ENCODE data around the gene ALPI.

The ALPI gene

DNA sequence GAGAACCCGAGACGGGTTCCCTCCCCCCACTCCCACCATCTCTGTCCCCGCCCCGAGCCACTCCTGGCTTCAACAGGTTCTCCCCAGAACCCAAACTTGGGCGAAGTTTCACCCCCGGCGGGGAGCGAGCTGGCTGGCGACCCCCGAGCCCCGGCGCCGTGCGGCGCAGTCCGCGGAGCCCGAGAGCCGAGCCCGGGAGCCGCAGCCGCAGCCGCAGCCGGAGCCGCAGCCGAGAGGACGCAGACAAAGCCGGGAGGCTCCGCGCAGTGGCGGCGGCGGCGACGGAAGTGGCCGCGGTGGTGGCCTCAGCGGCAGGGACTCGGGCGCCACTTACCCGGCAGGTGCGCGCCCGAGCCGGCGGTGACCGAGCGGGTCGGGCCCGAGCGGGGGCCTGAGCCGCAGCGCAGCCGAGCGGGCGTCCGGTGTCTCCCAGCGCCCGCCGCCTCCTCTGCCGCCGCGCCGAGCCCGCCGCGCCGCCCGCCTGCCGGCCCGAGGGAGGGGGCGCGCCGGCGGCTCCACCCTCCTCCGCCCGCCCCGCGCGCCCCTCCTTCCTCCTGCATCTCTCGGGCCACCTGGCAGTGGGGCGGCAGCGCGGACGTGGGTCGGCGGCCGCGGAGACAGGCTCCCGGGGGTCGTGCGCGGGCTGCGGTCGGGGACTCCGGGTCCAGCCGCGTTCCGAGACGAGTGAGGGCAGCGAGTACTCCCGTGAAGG lies 31.6 kb downstream of the ALPI start, which contains the start of gene ECEL1:
Gene ECEL1, minus strand, starts transcription at position 450 of the 712 bp plus-strand sequence. CDS start 1,181 bp downstream, outside the sequence.
- no peak for DNase-seq (ENCODE audit: low read depth)
- no peak within 1 kb of the TSS for H3K4me3 ChIP-seq (ENCODE audit: low read depth, low read length)
- no peak for TF ChIP-seq CTCF (IDR thresholded peaks at IDR 0.05; ENCODE audit: insufficient read depth, low read depth, low read length, missing control alignments)

DNA sequence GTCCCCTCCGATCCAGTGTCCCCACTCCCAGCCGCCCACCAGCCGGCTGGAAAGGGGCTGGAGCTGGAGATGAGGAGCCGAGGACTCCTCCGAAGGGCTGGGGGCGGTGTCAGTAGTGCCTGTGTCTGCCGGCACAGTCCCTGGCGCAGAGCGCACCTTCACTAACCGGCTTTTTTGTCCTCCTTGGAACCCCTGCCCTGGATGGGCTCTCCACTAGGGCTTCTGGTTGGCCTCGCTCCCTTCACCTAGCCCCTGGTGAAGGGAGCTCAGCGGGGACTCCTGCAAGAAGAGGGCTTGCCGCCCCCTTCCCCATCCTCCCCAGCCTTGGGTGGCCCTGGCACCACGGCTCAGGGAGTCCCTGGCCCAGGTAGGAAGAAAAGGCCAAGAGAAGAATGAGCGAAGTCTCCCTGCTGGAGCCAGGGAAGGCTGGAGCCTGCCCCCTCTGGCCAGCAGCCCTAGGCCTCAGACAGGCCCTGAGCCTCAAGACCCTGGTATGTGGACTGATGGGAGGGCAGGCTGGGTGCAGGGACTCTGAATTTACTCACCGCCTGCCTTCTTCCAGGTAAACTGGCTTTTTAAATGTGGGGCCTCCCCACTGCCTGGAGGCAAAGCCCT lies 32.3 kb downstream of the ALPI start:
- TF ChIP-seq CTCF (IDR thresholded peaks at IDR 0.05; ENCODE audit: insufficient read depth, low read depth, low read length, missing control alignments): no peak
- no peak for DNase-seq (ENCODE audit: low read depth)
- H3K4me3 ChIP-seq (ENCODE audit: low read depth, low read length): no peak overlapping the region

GRCh38 chr2:232488721-232489300 lies 32.9 kb downstream of the ALPI start:
- DNase-seq (ENCODE audit: low read depth): no peak
- H3K4me3 ChIP-seq (ENCODE audit: low read depth, low read length): no peak overlapping the region
- no peak for TF ChIP-seq CTCF (IDR thresholded peaks at IDR 0.05; ENCODE audit: insufficient read depth, low read depth, low read length, missing control alignments)

DNA sequence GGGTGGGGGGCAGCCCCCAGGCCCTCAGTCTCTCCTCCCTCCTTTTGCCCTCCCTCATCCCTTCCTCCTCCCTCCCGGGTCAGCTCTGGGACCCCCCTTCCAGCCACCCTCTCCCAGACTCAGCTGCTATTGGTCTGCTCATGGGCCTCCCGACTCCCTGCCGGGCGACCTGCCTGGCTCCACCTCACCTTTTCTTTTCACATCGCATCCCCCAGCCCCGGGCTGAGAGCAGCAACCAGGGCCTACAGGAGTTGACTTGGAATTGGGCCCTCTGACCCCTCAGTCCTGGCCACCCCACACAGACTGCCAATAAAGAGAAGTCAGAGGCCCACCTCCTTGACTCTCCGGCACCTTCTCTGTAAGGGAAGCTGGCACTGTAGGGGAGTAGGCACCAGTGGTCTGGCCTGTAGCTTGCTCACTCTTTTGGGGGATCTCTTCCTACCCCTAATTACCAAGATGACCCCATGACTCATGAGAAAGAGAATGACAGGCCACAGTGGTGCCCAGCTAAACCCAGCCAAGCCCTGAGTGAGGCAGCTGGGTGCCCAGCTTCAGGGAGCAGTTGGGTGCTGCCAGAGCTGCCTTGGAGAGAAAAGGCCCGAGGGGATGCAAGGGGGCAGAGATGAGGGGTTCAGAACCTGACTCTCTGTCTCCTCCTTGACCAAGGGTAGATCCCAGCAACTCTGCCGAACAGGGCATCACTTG lies 33.7 kb downstream of the ALPI start:
- DNase-seq (ENCODE audit: low read depth): no peak
- no peak for TF ChIP-seq CTCF (IDR thresholded peaks at IDR 0.05; ENCODE audit: insufficient read depth, low read depth, low read length, missing control alignments)
- H3K4me3 ChIP-seq (ENCODE audit: low read depth, low read length): no peak overlapping the region

DNA sequence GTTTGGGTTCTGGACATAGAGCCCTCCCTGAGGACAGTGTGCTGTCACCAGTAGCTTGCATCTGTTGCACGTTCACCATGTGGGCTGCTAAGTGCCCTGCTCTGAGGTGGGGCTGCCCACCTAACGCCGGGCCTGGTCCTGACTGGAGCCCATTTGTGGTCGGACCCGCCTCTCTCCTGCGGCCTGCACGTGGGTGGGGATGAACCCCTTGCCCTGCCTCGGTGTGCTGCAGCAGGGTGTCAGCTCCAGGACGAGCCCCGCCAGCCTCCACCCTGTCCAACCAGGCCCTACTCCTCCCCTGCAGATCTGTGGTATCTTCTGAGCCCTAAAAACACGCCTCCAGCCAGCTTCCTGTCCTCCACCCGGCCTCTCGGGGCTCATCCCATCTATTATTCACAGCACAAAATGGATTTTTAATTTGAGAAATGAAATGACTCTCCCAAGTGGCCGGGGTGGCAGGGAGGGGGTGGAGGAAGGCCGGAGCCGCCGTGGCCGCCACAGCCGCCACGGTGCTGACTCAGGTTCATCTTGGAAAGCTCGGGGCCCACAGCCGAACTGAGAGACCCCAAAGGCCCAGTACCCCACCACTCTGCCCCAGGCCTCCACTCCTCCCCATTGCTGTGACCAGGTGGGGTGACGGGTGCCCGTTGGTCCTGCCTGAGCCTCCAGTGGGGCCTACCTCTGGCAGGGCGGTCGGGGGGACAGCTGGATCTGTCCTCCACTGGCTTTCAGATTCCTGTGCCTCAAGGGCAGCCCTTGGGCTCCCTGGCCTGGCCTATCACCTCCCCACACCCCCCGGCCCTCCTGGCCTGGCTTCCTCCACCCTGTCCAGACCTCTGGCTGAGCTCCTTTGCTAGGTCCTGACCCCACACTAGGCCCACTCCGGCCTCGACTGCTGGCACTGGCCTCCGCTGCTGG lies 34.5 kb downstream of the ALPI start:
- TF ChIP-seq CTCF (IDR thresholded peaks at IDR 0.05; ENCODE audit: insufficient read depth, low read depth, low read length, missing control alignments): no peak
- H3K4me3 ChIP-seq (ENCODE audit: low read depth, low read length): no peak overlapping the region
- no peak for DNase-seq (ENCODE audit: low read depth)

- DNase-seq (ENCODE audit: low read depth): no peak
- no peak overlapping the region for H3K4me3 ChIP-seq (ENCODE audit: low read depth, low read length)
- TF ChIP-seq CTCF (IDR thresholded peaks at IDR 0.05; ENCODE audit: insufficient read depth, low read depth, low read length, missing control alignments): no peak
Measured at GRCh38 chr2:232491139-232491780, 35.3 kb downstream of the ALPI start.
